Peyer's patch (tissue), 4 donors: ENCODE data around the gene MTHFS.

Experiments
- POLR2A ChIP-seq, 2 donors: fragments of 450-650 bp; IDR thresholded peaks; one replicate each; pipeline ENCODE4 v1.5.1; 2017; ENCODE audit warnings: antibody characterized with exemption in 2 of 2, mild to moderate bottlenecking in 2 of 2, moderate library complexity in 2 of 2
- TF ChIP-seq, protein P1 (sequence below), 6 experiments: fragments of 450-650 bp in 4 of 6; fragments of 200-600 bp in 2 of 6; sonication (generic) in 1 of 6; IDR thresholded peaks; one replicate each; pipeline ENCODE4 v1.5.1; 2017 to 2019; ENCODE audit warnings: antibody characterized with exemption in 6 of 6, mild to moderate bottlenecking in 3 of 6, moderate library complexity in 1 of 6

DNA sequence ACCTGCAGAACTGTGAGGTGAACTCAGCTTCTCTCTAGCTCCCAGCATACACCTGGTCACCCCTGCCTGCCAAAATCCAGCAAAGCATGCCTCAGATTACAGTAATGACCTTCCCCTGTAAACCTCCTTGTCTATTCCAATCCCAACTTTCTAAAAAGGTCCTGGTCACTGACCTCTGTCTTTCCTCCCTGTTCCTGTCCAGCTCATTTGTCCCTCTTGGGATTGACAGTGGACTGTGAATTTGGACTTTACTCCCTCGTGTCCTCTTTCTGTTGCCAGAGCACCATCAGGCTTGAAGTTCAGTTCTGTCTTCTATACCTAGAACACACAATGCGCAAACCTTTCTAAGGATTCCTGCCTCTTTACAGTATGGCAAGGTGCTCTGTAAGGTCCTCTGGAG is 50.3 kb downstream of the MTHFS start:
- TF ChIP-seq, protein P1, sequence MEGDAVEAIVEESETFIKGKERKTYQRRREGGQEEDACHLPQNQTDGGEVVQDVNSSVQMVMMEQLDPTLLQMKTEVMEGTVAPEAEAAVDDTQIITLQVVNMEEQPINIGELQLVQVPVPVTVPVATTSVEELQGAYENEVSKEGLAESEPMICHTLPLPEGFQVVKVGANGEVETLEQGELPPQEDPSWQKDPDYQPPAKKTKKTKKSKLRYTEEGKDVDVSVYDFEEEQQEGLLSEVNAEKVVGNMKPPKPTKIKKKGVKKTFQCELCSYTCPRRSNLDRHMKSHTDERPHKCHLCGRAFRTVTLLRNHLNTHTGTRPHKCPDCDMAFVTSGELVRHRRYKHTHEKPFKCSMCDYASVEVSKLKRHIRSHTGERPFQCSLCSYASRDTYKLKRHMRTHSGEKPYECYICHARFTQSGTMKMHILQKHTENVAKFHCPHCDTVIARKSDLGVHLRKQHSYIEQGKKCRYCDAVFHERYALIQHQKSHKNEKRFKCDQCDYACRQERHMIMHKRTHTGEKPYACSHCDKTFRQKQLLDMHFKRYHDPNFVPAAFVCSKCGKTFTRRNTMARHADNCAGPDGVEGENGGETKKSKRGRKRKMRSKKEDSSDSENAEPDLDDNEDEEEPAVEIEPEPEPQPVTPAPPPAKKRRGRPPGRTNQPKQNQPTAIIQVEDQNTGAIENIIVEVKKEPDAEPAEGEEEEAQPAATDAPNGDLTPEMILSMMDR (IDR thresholded peaks at IDR 0.05): no peak
- TF ChIP-seq POLR2A (IDR thresholded peaks at IDR 0.05): no peak
